ENCODE data around the gene COMMD1. TPM values are rescaled to one million over a fixed set of nuclear protein-coding genes. Genes with fewer than 3 reads are reported as not detected.
A peak's percentile ranks its signal among the peaks of the same experiment; 100 is the strongest.

COMMD1 gene
- total RNA-seq, 1 donor from 2014 or later, result 39.7 TPM

DNA sequence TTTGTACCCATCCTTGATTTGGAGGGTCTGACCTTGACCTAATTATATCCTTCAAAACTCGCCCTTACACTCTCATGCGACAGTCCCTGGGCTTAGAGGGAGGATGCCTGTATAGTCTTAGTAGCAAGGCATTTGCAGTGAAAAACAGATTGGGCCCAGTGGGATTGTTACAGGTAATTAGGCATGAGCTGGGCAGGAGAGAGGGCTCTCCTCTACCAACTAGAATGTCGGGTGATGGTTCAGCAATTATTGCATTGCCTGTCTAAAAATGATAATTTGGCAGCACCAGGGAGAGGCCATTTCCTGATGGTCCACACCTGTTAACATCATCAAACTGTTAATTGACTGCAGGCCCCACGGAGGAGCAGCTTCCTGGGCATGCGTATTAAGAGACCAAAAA, 32.4 kb downstream of the COMMD1 start:
- Mint-ChIP-seq H3K4me3 (ENCODE audit: unreplicated experiment) (no peak overlapping the region), H3K27me3 (ENCODE audit: unreplicated experiment) (no peaks in the 10 kb centered on the region), H3K36me3 (ENCODE audit: unreplicated experiment) (no peaks in the 10 kb centered on the region), H3K9me3 (ENCODE audit: unreplicated experiment) (no peaks in the 10 kb centered on the region), H3K27ac (ENCODE audit: unreplicated experiment) (no peak overlapping the region), H3K4me1 (ENCODE audit: unreplicated experiment) (no peaks in the 10 kb centered on the region)
- TF ChIP-seq, protein P1, sequence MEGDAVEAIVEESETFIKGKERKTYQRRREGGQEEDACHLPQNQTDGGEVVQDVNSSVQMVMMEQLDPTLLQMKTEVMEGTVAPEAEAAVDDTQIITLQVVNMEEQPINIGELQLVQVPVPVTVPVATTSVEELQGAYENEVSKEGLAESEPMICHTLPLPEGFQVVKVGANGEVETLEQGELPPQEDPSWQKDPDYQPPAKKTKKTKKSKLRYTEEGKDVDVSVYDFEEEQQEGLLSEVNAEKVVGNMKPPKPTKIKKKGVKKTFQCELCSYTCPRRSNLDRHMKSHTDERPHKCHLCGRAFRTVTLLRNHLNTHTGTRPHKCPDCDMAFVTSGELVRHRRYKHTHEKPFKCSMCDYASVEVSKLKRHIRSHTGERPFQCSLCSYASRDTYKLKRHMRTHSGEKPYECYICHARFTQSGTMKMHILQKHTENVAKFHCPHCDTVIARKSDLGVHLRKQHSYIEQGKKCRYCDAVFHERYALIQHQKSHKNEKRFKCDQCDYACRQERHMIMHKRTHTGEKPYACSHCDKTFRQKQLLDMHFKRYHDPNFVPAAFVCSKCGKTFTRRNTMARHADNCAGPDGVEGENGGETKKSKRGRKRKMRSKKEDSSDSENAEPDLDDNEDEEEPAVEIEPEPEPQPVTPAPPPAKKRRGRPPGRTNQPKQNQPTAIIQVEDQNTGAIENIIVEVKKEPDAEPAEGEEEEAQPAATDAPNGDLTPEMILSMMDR (IDR thresholded peaks at IDR 0.05), result no peak
- no peak for DNase-seq (ENCODE audit: extremely low spot score, unreplicated experiment)

DNA sequence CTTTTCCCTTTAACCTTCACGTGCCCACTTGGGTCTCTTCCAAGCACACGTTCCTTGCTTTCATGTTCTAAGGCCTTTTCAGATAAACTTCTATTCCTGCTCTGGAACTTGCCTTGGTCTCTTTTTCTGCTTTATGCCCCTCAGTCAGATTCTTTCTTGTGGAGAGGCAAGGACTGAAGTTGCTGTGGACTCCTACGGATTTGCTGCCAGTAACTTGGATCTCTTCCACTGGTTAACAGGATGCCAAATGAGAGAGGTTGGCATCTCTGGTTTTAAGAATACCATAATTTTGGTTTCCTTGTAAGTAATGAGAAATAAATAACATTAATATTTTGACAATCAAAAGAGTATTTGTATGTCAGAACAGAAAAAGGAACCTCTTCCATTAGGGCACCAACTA, 33.0 kb downstream of the COMMD1 start:
- no peak for DNase-seq (ENCODE audit: extremely low spot score, unreplicated experiment)
- H3K4me3 Mint-ChIP-seq (ENCODE audit: unreplicated experiment), result no peak overlapping the region
- TF ChIP-seq, protein P1 (IDR thresholded peaks at IDR 0.05), result no peak
- no peaks in the 10 kb centered on the region for H3K36me3 Mint-ChIP-seq (ENCODE audit: unreplicated experiment)
- H3K4me1 Mint-ChIP-seq (ENCODE audit: unreplicated experiment), result no peaks in the 10 kb centered on the region
- no peaks in the 10 kb centered on the region for H3K27me3 Mint-ChIP-seq (ENCODE audit: unreplicated experiment)
- H3K27ac Mint-ChIP-seq (ENCODE audit: unreplicated experiment), result no peak overlapping the region
- no peaks in the 10 kb centered on the region for H3K9me3 Mint-ChIP-seq (ENCODE audit: unreplicated experiment)

DNA sequence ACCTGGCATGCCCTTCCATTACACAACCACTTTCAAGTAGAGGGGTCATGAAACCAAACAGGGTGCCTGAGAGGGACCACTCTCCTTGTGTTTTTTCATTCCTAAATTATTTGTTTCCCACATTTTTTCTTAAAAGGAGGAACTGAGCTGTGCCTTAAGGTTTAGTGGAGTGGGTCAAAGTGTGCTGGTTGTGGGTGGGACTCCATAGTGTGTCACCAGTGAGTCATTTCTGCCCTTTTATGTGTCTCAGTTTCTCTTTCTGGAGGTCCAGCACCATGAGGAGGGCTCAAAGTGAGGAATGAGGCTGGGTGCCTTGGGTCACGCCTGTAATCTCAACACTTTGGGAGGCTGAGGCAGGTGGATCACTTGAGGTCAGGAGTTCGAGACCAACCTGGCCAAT, 37.8 kb downstream of the COMMD1 start:
- Mint-ChIP-seq H3K9me3 (ENCODE audit: unreplicated experiment) (no peaks in the 10 kb centered on the region), H3K27me3 (ENCODE audit: unreplicated experiment) (no peaks in the 10 kb centered on the region), H3K4me3 (ENCODE audit: unreplicated experiment) (no peak overlapping the region)

DNA sequence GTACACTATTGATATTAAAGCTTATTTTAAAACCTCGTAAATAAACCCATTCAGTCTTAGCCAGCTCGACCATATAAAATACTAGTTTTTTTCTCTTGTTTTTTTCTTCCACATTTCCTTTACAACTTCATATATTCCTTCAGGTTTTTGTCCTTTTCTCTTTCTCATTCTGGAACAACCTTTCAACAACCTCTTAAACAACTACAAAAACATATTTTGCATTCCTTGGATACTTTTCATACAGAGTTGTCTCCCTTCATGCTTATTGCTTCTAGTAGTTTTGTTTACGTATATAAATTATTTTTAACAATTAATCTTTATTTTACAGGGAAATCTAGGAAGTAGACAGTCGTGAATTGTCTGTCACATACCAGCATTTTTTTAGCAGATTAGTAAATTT, 41.2 kb downstream of the COMMD1 start:
- Mint-ChIP-seq H3K36me3 (ENCODE audit: unreplicated experiment) (peaks cover 5% of the 10 kb centered on the region), H3K27me3 (ENCODE audit: unreplicated experiment) (no peaks in the 10 kb centered on the region), H3K4me1 (ENCODE audit: unreplicated experiment) (peaks cover 45% of the 10 kb centered on the region), H3K27ac (ENCODE audit: unreplicated experiment) (peak overlapping the region; percentile 32), H3K9me3 (ENCODE audit: unreplicated experiment) (no peaks in the 10 kb centered on the region), H3K4me3 (ENCODE audit: unreplicated experiment) (no peak overlapping the region)
- TF ChIP-seq, protein P1 (IDR thresholded peaks at IDR 0.05), result no peak
- DNase-seq (ENCODE audit: extremely low spot score, unreplicated experiment), result no peak

More for the DNA sequence above, 37.8 kb downstream of the COMMD1 start:
- TF ChIP-seq, protein P1 (IDR thresholded peaks at IDR 0.05), result no peak
- no peak overlapping the region for H3K27ac Mint-ChIP-seq (ENCODE audit: unreplicated experiment)
- no peak for DNase-seq (ENCODE audit: extremely low spot score, unreplicated experiment)
- peaks cover 3% of the 10 kb centered on the region for H3K36me3 Mint-ChIP-seq (ENCODE audit: unreplicated experiment)
- H3K4me1 Mint-ChIP-seq (ENCODE audit: unreplicated experiment), result peaks cover 25% of the 10 kb centered on the region

DNA sequence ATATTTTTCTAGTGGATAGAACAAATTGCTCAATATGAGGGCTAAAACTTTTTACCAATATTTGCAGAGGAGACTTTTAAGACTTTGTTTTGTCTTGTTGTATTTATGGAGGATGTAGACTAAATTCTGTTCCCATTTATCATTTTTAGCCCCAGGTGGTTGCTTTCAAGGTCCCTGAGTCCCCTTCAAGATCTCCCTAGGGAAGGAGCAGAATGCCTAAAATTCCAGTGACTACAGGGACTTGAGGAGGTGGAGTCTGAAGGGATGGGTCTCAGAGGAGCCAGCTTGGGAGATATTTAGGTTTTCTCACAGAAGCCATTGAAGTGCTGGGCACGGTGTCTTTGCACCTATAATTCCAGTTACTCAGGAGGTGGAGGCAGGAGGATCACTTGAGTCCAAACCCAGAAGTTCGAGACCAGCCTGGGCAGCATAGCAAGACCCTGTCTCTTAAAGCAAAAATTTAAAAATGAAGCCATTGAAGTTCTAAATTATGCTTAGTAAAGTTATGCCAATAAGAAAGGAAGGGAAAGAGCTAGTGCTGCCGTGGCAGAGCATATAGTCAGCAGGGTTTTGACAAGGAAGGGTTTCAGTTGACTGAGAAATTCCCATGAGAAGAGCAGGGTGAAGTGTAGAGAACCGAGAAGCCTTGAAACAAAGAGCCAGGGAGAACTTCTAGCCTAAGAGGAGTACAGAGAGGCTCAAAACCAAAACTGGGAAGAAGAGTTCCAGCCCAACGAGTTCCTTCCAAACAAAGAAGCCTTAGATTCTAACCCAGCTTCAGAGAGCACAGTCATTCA, 43.4 kb downstream of the COMMD1 start:
- no peaks in the 10 kb centered on the region for H3K27me3 Mint-ChIP-seq (ENCODE audit: unreplicated experiment)
- H3K9me3 Mint-ChIP-seq (ENCODE audit: unreplicated experiment), result no peaks in the 10 kb centered on the region
- H3K27ac Mint-ChIP-seq (ENCODE audit: unreplicated experiment), result peak overlapping the region; percentile 59
- TF ChIP-seq, protein P1 (IDR thresholded peaks at IDR 0.05), result no peak
- no peak for DNase-seq (ENCODE audit: extremely low spot score, unreplicated experiment)
- H3K4me1 Mint-ChIP-seq (ENCODE audit: unreplicated experiment), result peaks cover 45% of the 10 kb centered on the region
- no peak overlapping the region for H3K4me3 Mint-ChIP-seq (ENCODE audit: unreplicated experiment)
- peaks cover 8% of the 10 kb centered on the region for H3K36me3 Mint-ChIP-seq (ENCODE audit: unreplicated experiment)

Data from osteocyte (in vitro differentiated cells).